Kidney epithelial cell (primary cell): ENCODE results near the gene OR51T1. TPM values are rescaled to one million over a fixed set of nuclear protein-coding genes. Genes with fewer than 3 reads are reported as not detected.

Source experiments
- DNase-seq: peaks from one replicate; pipeline ENCODE4 v3.0.0-alpha.2; 2010; ENCODE audit warnings: low read depth
- H3K27me3 ChIP-seq: 2 replicates; pipeline ENCODE4 v1.6.0; 2011; ENCODE audit warnings: low read length; ENCODE audit not compliant: control insufficient read depth, insufficient read depth
- H3K36me3 ChIP-seq: 2 replicates; pipeline ENCODE4 v1.5.1; 2011; ENCODE audit warnings: low read length; ENCODE audit not compliant: control insufficient read depth, insufficient read depth
- H3K4me3 ChIP-seq: 2 replicates; pipeline ENCODE4 v1.5.1; 2011; ENCODE audit warnings: low read depth, mild to moderate bottlenecking, control low read depth, low read length
- CTCF ChIP-seq: IDR thresholded peaks from 2 replicates; pipeline ENCODE4 v1.5.1; 2011; ENCODE audit warnings: mild to moderate bottlenecking, moderate library complexity, low read length, control low read depth, inconsistent platforms; ENCODE audit not compliant: insufficient read depth, poor library complexity, severe bottlenecking
- total RNA-seq: library from RNA; depleted of rRNA; stranded (reverse); fragments of >200 nt; gene quantifications from 2 replicates; pipeline ENCODE4 v1.2.3, GENCODE V29; 2015

OR51T1 gene
- total RNA-seq, 1 donor from 2014 or later = not detected

- TF ChIP-seq CTCF = no peak
- Histone ChIP-seq H3K36me3 (no peaks in the 10 kb centered on the region), H3K27me3 (no peaks in the 10 kb centered on the region), H3K4me3 (no peak within 1 kb of the TSS)
- no peak for DNase-seq
Measured at GRCh38 chr11:4919250-4919649, 37.5 kb downstream of the OR51T1 start, which contains the start of gene OR51G2. Gene OR51G2, minus strand, starts transcription at chr11:4919350. Its CDS starts 3,687 bp downstream, at chr11:4915663.

GRCh38 chr11:4921796-4922195 lies 40.1 kb downstream of the OR51T1 start:
- no peak for TF ChIP-seq CTCF
- H3K4me3 ChIP-seq = no peak overlapping the region
- no peaks in the 10 kb centered on the region for H3K36me3 ChIP-seq
- DNase-seq = no peak
- H3K27me3 ChIP-seq = no peaks in the 10 kb centered on the region

- TF ChIP-seq CTCF = no peak
- Histone ChIP-seq H3K27me3 (no peaks in the 10 kb centered on the region), H3K36me3 (no peaks in the 10 kb centered on the region), H3K4me3 (no peak overlapping the region)
- DNase-seq = no peak
Measured at GRCh38 chr11:4922304-4922703, 40.6 kb downstream of the OR51T1 start.

GRCh38 chr11:4924239-4924638 lies 42.5 kb downstream of the OR51T1 start, which contains the start of gene OR51G1:
Gene OR51G1, minus strand, starts transcription at chr11:4924339. Its CDS starts 0 bp downstream, at chr11:4924339.
- Histone ChIP-seq H3K27me3 (no peaks in the 10 kb centered on the region), H3K4me3 (no peak within 1 kb of the TSS), H3K36me3 (no peaks in the 10 kb centered on the region)
- TF ChIP-seq CTCF = no peak
- no peak for DNase-seq

- no peak for TF ChIP-seq CTCF
- H3K36me3 ChIP-seq = no peaks in the 10 kb centered on the region
- no peaks in the 10 kb centered on the region for H3K27me3 ChIP-seq
- H3K4me3 ChIP-seq = no peak overlapping the region
- no peak for DNase-seq
Measured at GRCh38 chr11:4926608-4927007, 44.9 kb downstream of the OR51T1 start.

Other genes with a start within 250 kb of the OR51T1 start
- not detected in 2 replicates for gene OR51D1, start 244.4 kb upstream of the OR51T1 start, total RNA-seq
- gene OR51E1, start 237.9 kb upstream of the OR51T1 start, total RNA-seq = not detected in 2 replicates
- not detected in 2 replicates for gene OR51E2, start 184.0 kb upstream of the OR51T1 start, total RNA-seq
- gene MMP26, start 177.1 kb upstream of the OR51T1 start, total RNA-seq = not detected in 2 replicates
- gene OR51F1, start 112.0 kb upstream of the OR51T1 start, total RNA-seq = not detected in 2 replicates
- gene OR52R1, start 77.5 kb upstream of the OR51T1 start, total RNA-seq = not detected in 2 replicates
- not detected in 2 replicates for gene OR51F2, start 60.6 kb upstream of the OR51T1 start, total RNA-seq
- gene OR51S1, start 32.7 kb upstream of the OR51T1 start, total RNA-seq = not detected in 2 replicates
- not detected in 2 replicates for gene OR51A7, start 21.9 kb downstream of the OR51T1 start, total RNA-seq
- not detected in 2 replicates for gene OR51G2, start 37.5 kb downstream of the OR51T1 start, total RNA-seq
- not detected in 2 replicates for gene OR51G1, start 42.4 kb downstream of the OR51T1 start, total RNA-seq
- gene OR51A4, start 65.7 kb downstream of the OR51T1 start, total RNA-seq = not detected in 2 replicates
- gene OR51A2, start 73.8 kb downstream of the OR51T1 start, total RNA-seq = not detected in 2 replicates
- gene OR51L1, start 113.0 kb downstream of the OR51T1 start, total RNA-seq = not detected in 2 replicates
- gene OR52J3, start 164.6 kb downstream of the OR51T1 start, total RNA-seq = not detected in 2 replicates
- not detected in 2 replicates for gene OR52E2, start 177.7 kb downstream of the OR51T1 start, total RNA-seq
- gene OR52E1, start 187.7 kb downstream of the OR51T1 start, total RNA-seq = not detected in 2 replicates